ENCODE data around the gene TPT1.

- TF ChIP-seq CTCF (IDR thresholded peaks at IDR 0.05) (no peak), POLR2A (IDR thresholded peaks at IDR 0.05) (no peak)
These were observed 40.6 kb downstream of the TPT1 start for GRCh38 chr13:45300190-45300985.

All from testis (tissue), 2 donors.